ENCODE results near the gene ASAH2B.
A peak's percentile ranks its signal among the peaks of the same experiment; 100 is the strongest.

The ASAH2B gene

GRCh38 chr10:50799595-50799994, 59.9 kb downstream of the ASAH2B start:
- H3K9ac ChIP-seq: no peak overlapping the region
- H3K36me3 ChIP-seq (ENCODE audit: insufficient read depth): no peaks in the 10 kb centered on the region
- no peaks in the 10 kb centered on the region for H3K4me1 ChIP-seq (ENCODE audit: low read depth, poor library complexity, severe bottlenecking)
- no peaks in the 10 kb centered on the region for H3K27me3 ChIP-seq (ENCODE audit: insufficient read depth, low read depth)
- H4K20me1 ChIP-seq (ENCODE audit: insufficient read depth): no peaks in the 10 kb centered on the region
- TF ChIP-seq CTCF (conservative IDR thresholded peaks at IDR 0.05; ENCODE audit: low read depth, low read length): no peak
- no peak overlapping the region for H3K27ac ChIP-seq
- no peaks in the 10 kb centered on the region for H3K79me2 ChIP-seq (ENCODE audit: insufficient read depth, low read depth)
- H2AFZ ChIP-seq (ENCODE audit: low read depth): no peak overlapping the region
- H3K4me2 ChIP-seq: no peak overlapping the region
- H3K4me3 ChIP-seq (IDR thresholded peaks at IDR 0.05; ENCODE audit: insufficient read depth, low read depth, low read length): no peak overlapping the region

GRCh38 chr10:50805981-50806622, 66.4 kb downstream of the ASAH2B start:
- H2AFZ ChIP-seq (ENCODE audit: low read depth): no peak overlapping the region
- H4K20me1 ChIP-seq (ENCODE audit: insufficient read depth): no peaks in the 10 kb centered on the region
- no peaks in the 10 kb centered on the region for H3K36me3 ChIP-seq (ENCODE audit: insufficient read depth)
- H3K79me2 ChIP-seq (ENCODE audit: insufficient read depth, low read depth): no peaks in the 10 kb centered on the region
- TF ChIP-seq CTCF (conservative IDR thresholded peaks at IDR 0.05; ENCODE audit: low read depth, low read length): no peak
- no peak overlapping the region for H3K4me2 ChIP-seq
- no peaks in the 10 kb centered on the region for H3K27me3 ChIP-seq (ENCODE audit: insufficient read depth, low read depth)
- no peak overlapping the region for H3K27ac ChIP-seq
- H3K4me1 ChIP-seq (ENCODE audit: low read depth, poor library complexity, severe bottlenecking): peaks cover 24% of the 10 kb centered on the region
- no peak overlapping the region for H3K9ac ChIP-seq
- H3K4me3 ChIP-seq (IDR thresholded peaks at IDR 0.05; ENCODE audit: insufficient read depth, low read depth, low read length): no peak overlapping the region

- no peaks in the 10 kb centered on the region for H3K27me3 ChIP-seq (ENCODE audit: insufficient read depth, low read depth)
- H3K36me3 ChIP-seq (ENCODE audit: insufficient read depth): no peaks in the 10 kb centered on the region
- H3K4me2 ChIP-seq: peak overlapping the region; percentile 49
- H3K79me2 ChIP-seq (ENCODE audit: insufficient read depth, low read depth): no peaks in the 10 kb centered on the region
- peaks cover 24% of the 10 kb centered on the region for H3K4me1 ChIP-seq (ENCODE audit: low read depth, poor library complexity, severe bottlenecking)
- H3K9ac ChIP-seq: 0 out of 2 replicates have a peak overlapping the region, but pooled peaks have one; percentile 17
- H3K27ac ChIP-seq: peak overlapping the region; percentile 43
- no peaks in the 10 kb centered on the region for H4K20me1 ChIP-seq (ENCODE audit: insufficient read depth)
- H3K4me3 ChIP-seq (IDR thresholded peaks at IDR 0.05; ENCODE audit: insufficient read depth, low read depth, low read length): no peak overlapping the region
- TF ChIP-seq CTCF (conservative IDR thresholded peaks at IDR 0.05; ENCODE audit: low read depth, low read length): no peak
- H2AFZ ChIP-seq (ENCODE audit: low read depth): peak overlapping the region; percentile 21; the same call in 1 of the 2 replicates
Measured at GRCh38 chr10:50807851-50808776, 68.4 kb downstream of the ASAH2B start.

Measured in KMS-11 (cell line).